ENCODE measurements around the gene RNF227. TPM values are rescaled to one million over a fixed set of nuclear protein-coding genes. Genes with fewer than 3 reads are reported as not detected.

RNF227 gene
- total and polyA plus RNA-seq, 2 of the 13 experiments (the other 11 are each of a cell fraction or from before 2014, with no cell fraction given), result 0.20 to 0.79 TPM

- TF ChIP-seq PLSCR1 (CRISPR knock-in tag; IDR thresholded peaks at IDR 0.05; ENCODE audit: borderline replicate concordance) (no peak), SOX13 (IDR thresholded peaks at IDR 0.05) (no peak), SOX13 (CRISPR knock-in tag; conservative IDR thresholded peaks at IDR 0.05 in 1 of 2, IDR thresholded peaks at IDR 0.05 in 1 of 2) (0 out of 4 replicates have a peak, but pooled peaks of 1 of the 2 experiments have one; percentile 15), HES4 (CRISPR knock-in tag; IDR thresholded peaks at IDR 0.05; ENCODE audit: borderline replicate concordance) (0 out of 2 replicates have a peak, but pooled peaks have one; percentile 44), RXRB (CRISPR knock-in tag; IDR thresholded peaks at IDR 0.05; ENCODE audit: borderline replicate concordance) (peak; percentile 10; the same call in 1 of the 2 replicates), ETV6 (CRISPR knock-in tag; conservative IDR thresholded peaks at IDR 0.05) (0 out of 2 replicates have a peak, but pooled peaks have one; percentile 11), SNAPC5 (CRISPR knock-in tag; IDR thresholded peaks at IDR 0.05; ENCODE audit: borderline replicate concordance) (no peak; the same call in 1 of the 2 replicates), PTBP1 (IDR thresholded peaks at IDR 0.05; ENCODE audit: low read depth, low read length, poor library complexity, severe bottlenecking) (no peak), FIP1L1 (IDR thresholded peaks at IDR 0.05; ENCODE audit: borderline replicate concordance, insufficient read depth, low read depth, low read length) (no peak), NFRKB (IDR thresholded peaks at IDR 0.05) (no peak), FLYWCH1 (CRISPR knock-in tag; IDR thresholded peaks at IDR 0.05) (0 out of 2 replicates have a peak, but pooled peaks have one; percentile 21), BRF2 (CRISPR knock-in tag; IDR thresholded peaks at IDR 0.05) (peak; percentile 85; the same call in 1 of the 2 replicates), ZFP41 (CRISPR knock-in tag; IDR thresholded peaks at IDR 0.05; ENCODE audit: borderline replicate concordance) (peak; percentile 72; the same call in 1 of the 2 replicates), PRMT3 (CRISPR knock-in tag; IDR thresholded peaks at IDR 0.05; ENCODE audit: borderline replicate concordance, low read depth) (peak; percentile 98), GATA4 (IDR thresholded peaks at IDR 0.05; ENCODE audit: borderline replicate concordance, low read depth) (no peak), KDM5A (IDR thresholded peaks at IDR 0.05; ENCODE audit: borderline replicate concordance, low read length) (no peak), ZFP90 (CRISPR knock-in tag; IDR thresholded peaks at IDR 0.05; ENCODE audit: borderline replicate concordance) (0 out of 2 replicates have a peak, but pooled peaks have one; percentile 27), ZNF256 (CRISPR knock-in tag; conservative IDR thresholded peaks at IDR 0.05) (0 out of 2 replicates have a peak, but pooled peaks have one; percentile 78), ZBTB38 (CRISPR knock-in tag; IDR thresholded peaks at IDR 0.05) (peak; percentile 68; the same call in 1 of the 2 replicates), NFYC (CRISPR knock-in tag; IDR thresholded peaks at IDR 0.05) (peak; percentile 48), ZFY (CRISPR knock-in tag; IDR thresholded peaks at IDR 0.05) (peak; percentile 78), ZSCAN12 (CRISPR knock-in tag; IDR thresholded peaks at IDR 0.05) (peak; percentile 20; the same call in 1 of the 2 replicates), JUNB (CRISPR knock-in tag; IDR thresholded peaks at IDR 0.05; ENCODE audit: borderline replicate concordance) (no peak), ZNF557 (CRISPR knock-in tag; IDR thresholded peaks at IDR 0.05) (peak; percentile 89), ZNF841 (CRISPR knock-in tag; IDR thresholded peaks at IDR 0.05; ENCODE audit: borderline replicate concordance) (peak; percentile 92; the same call in 1 of the 2 replicates), RAD21 (CRISPR knock-in tag; IDR thresholded peaks at IDR 0.05) (no peak), KLF16 (CRISPR knock-in tag; IDR thresholded peaks at IDR 0.05) (peak in 1 of 2 experiments; percentile 84; a peak in 2 of 4 replicates), THAP11 (CRISPR knock-in tag; IDR thresholded peaks at IDR 0.05) (peak; percentile 39; the same call in 1 of the 2 replicates), ZNF543 (CRISPR knock-in tag; IDR thresholded peaks at IDR 0.05) (0 out of 2 replicates have a peak, but pooled peaks have one; percentile 57)
Measured at GRCh38 chr17:7915611-7916384, at the start of gene RNF227 (continued).
